Peyer's patch (tissue), 4 donors: ENCODE measurements around the gene EPHB2. TPM values are rescaled to one million over a fixed set of nuclear protein-coding genes. Genes with fewer than 3 reads are reported as not detected.

Experiments
- DNase-seq, 3 donors: peaks; one replicate each; pipeline ENCODE4 v3.0.0-alpha.2; 2017 to 2019
- H3K27ac ChIP-seq, 4 donors: fragments of 200-600 bp; sonication (generic); one replicate each; pipeline ENCODE4 v1.5.1; 2016 to 2019
- H3K27me3 ChIP-seq, 2 donors: fragments of 200-600 bp; sonication (generic); one replicate each; pipeline ENCODE4 v1.5.1; 2019
- H3K36me3 ChIP-seq, 3 donors: fragments of 200-600 bp; sonication (generic); one replicate each; pipeline ENCODE4 v1.5.1; 2016 to 2019
- H3K4me1 ChIP-seq, 4 donors: fragments of 200-600 bp; sonication (generic); one replicate each; pipeline ENCODE4 v1.5.1; 2016 to 2019
- H3K4me3 ChIP-seq, 4 donors: fragments of 200-600 bp; sonication (generic); 1 replicate in 3 of 4; 2 replicates in 1 of 4; pipeline ENCODE4 v1.5.1; 2016 to 2019; ENCODE audit warnings: mild to moderate bottlenecking in 1 of 4
- H3K9me3 ChIP-seq, 4 donors: fragments of 200-600 bp; sonication (generic); one replicate each; pipeline ENCODE4 v1.5.1; 2016 to 2019; ENCODE audit warnings: mild to moderate bottlenecking in 1 of 4
- POLR2A ChIP-seq, 2 donors: fragments of 450-650 bp; IDR thresholded peaks; one replicate each; pipeline ENCODE4 v1.5.1; 2017; ENCODE audit warnings: antibody characterized with exemption in 2 of 2, mild to moderate bottlenecking in 2 of 2, moderate library complexity in 2 of 2
- total RNA-seq, 4 donors: library from RNA; depleted of rRNA; stranded (reverse); fragments of >200 nt; gene quantifications; one replicate each; pipeline ENCODE4 v1.1.0, GENCODE V29; 2016
- TF ChIP-seq, protein P1 (sequence below), 6 experiments: fragments of 450-650 bp in 4 of 6; fragments of 200-600 bp in 2 of 6; sonication (generic) in 1 of 6; IDR thresholded peaks; one replicate each; pipeline ENCODE4 v1.5.1; 2017 to 2019; ENCODE audit warnings: antibody characterized with exemption in 6 of 6, mild to moderate bottlenecking in 3 of 6, moderate library complexity in 1 of 6

Gene EPHB2
- total RNA-seq, 4 donors from 2014 or later: 24.5 to 71.0 (median 53.9) TPM

DNA sequence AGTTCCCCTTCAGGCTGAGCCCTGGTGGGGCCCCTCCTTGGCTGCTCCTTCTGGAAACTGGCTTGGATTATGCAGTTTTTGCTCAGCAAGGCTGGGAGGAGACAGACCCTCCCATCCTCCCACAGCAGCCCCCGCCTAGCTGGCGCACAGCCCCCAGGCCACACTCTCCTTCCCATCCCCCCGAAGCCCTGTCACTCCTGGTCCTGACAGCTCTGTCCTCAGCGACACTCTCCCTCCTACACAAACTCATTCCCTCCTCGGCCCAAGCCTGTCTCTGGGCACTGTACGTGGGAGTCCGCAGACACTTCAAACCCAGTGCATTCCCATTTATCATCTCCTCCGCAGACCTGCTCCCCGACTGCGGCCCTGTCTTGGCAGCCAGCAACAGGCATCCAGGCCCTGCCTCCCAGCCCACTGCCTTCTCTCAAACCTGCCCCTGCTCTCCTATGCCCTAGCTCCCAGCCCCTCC, 25.0 kb upstream of the EPHB2 start:
- Histone ChIP-seq H3K27ac (no peak overlapping the region), H3K27me3 (no peaks in the 10 kb centered on the region), H3K4me3 (no peak overlapping the region), H3K4me1 (no peaks in the 10 kb centered on the region), H3K9me3 (no peaks in the 10 kb centered on the region), H3K36me3 (no peaks in the 10 kb centered on the region)
- DNase-seq: no peak
- TF ChIP-seq POLR2A (IDR thresholded peaks at IDR 0.05): no peak
- TF ChIP-seq, protein P1, sequence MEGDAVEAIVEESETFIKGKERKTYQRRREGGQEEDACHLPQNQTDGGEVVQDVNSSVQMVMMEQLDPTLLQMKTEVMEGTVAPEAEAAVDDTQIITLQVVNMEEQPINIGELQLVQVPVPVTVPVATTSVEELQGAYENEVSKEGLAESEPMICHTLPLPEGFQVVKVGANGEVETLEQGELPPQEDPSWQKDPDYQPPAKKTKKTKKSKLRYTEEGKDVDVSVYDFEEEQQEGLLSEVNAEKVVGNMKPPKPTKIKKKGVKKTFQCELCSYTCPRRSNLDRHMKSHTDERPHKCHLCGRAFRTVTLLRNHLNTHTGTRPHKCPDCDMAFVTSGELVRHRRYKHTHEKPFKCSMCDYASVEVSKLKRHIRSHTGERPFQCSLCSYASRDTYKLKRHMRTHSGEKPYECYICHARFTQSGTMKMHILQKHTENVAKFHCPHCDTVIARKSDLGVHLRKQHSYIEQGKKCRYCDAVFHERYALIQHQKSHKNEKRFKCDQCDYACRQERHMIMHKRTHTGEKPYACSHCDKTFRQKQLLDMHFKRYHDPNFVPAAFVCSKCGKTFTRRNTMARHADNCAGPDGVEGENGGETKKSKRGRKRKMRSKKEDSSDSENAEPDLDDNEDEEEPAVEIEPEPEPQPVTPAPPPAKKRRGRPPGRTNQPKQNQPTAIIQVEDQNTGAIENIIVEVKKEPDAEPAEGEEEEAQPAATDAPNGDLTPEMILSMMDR (IDR thresholded peaks at IDR 0.05): no peak

DNA sequence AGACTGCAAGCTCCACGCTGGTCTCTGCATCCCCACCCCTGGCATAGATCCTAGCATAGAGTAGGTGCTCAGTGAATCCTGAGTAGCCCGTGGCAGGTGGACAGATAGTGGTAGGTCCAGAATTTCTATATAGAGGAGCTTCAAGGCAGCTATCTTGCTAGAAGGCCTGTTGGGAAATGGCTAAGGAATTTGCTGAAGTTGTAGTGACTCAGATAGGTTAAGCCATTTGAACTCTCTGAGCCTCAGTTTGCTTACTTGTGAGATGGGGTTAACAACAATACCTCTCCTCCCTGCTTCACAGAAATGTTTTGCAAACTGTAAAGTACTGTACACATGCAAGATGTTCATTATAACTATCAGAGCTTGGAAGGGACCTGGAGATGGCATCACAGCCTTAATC, 23.4 kb upstream of the EPHB2 start:
- TF ChIP-seq, protein P1 (IDR thresholded peaks at IDR 0.05): no peak
- TF ChIP-seq POLR2A (IDR thresholded peaks at IDR 0.05): no peak
- H3K27me3 ChIP-seq: no peaks in the 10 kb centered on the region

DNA sequence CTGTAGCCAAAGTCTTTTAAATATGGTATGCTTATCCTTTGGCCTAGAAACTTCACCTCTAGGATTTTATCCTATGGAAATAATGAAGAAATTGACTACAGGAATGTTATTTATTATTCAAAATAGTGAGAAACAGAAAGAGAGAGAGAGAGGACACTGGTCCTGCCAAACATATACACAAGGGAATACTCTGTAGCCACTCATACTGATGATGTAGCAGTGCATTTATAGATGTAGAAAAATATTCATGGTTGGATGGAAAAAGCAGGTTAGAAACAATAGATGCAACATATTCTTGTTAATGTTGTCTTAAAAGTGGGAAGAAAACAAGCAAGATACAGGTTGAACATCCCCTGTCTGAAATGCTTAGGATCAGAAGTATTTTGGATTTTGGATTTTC, 22.2 kb upstream of the EPHB2 start:
- no peaks in the 10 kb centered on the region for H3K27me3 ChIP-seq
- no peaks in the 10 kb centered on the region for H3K9me3 ChIP-seq
- no peak overlapping the region for H3K4me3 ChIP-seq
- TF ChIP-seq, protein P1 (IDR thresholded peaks at IDR 0.05): no peak
- no peak for TF ChIP-seq POLR2A (IDR thresholded peaks at IDR 0.05)
- no peaks in the 10 kb centered on the region for H3K36me3 ChIP-seq
- H3K4me1 ChIP-seq: no peaks in the 10 kb centered on the region
- no peak overlapping the region for H3K27ac ChIP-seq
- no peak for DNase-seq

More for the DNA sequence above, 23.4 kb upstream of the EPHB2 start:
- Histone ChIP-seq H3K4me3 (no peak overlapping the region), H3K9me3 (no peaks in the 10 kb centered on the region), H3K36me3 (no peaks in the 10 kb centered on the region), H3K27ac (no peak overlapping the region), H3K4me1 (no peaks in the 10 kb centered on the region)
- DNase-seq: no peak

DNA sequence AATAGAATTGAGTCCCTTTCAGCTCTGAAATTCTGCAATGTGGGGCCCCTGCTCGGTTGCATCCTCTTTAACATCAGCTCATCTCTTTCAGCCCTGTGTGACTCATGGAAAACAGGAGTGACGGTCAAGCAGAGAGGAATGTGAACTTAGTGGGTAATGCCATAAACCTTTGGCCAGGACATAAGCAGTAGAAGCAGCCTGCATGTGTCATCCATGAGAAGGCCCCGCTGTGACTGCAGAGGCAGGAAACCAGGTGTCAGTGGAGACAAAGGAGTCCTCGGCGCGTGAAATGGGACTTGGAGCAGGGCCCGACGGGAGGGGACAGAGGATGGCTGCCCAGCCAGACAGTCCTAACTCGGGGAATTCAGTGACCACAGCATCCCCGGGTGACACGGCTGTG, 21.1 kb upstream of the EPHB2 start:
- Histone ChIP-seq H3K27me3 (no peaks in the 10 kb centered on the region), H3K36me3 (no peaks in the 10 kb centered on the region), H3K9me3 (no peaks in the 10 kb centered on the region), H3K4me1 (no peaks in the 10 kb centered on the region), H3K27ac (no peak overlapping the region), H3K4me3 (no peak overlapping the region)
- TF ChIP-seq POLR2A (IDR thresholded peaks at IDR 0.05): no peak
- TF ChIP-seq, protein P1 (IDR thresholded peaks at IDR 0.05): peak in 1 of 6 experiments; percentile 21
- peak in 2 of 3 donors; percentile 71 to 76 for DNase-seq

DNA sequence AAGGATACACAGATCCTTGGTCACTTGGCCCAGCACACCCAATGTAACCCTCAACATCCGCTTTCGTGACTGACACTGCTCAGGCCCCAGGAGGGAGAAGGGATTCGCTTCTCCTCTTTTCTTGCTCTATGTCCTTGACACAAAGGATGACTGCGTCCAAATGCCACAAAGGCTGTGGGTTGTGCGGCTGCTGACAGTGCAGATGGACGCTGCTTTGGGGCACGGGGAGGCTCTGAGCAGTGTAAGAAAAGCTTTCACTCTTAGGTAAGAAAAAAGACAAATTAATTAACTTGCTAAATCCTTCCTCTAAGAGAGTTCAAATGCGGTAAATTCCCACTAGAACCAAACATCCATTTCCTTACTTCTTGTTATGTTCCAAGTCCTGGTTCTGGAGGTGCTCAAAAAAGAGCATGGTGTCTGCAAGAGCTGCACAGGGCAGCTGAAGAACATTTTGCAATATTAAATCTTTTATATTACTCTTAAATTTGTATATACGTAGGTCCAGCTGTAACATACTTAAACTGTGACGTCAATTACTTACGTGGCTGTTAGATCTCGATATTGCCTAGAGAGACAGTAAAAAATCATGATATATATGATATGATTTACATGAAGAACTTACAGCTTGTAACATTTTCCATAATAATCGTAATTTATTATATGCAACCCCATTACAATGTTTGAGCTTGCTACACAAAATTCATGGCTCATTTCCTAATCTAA, 19.4 kb upstream of the EPHB2 start:
- H3K27ac ChIP-seq: no peak overlapping the region
- H3K4me3 ChIP-seq: no peak overlapping the region
- no peaks in the 10 kb centered on the region for H3K27me3 ChIP-seq
- DNase-seq: no peak
- TF ChIP-seq POLR2A (IDR thresholded peaks at IDR 0.05): no peak
- TF ChIP-seq, protein P1 (IDR thresholded peaks at IDR 0.05): no peak
- no peaks in the 10 kb centered on the region for H3K36me3 ChIP-seq
- H3K4me1 ChIP-seq: no peaks in the 10 kb centered on the region
- no peaks in the 10 kb centered on the region for H3K9me3 ChIP-seq
